Activated CD4-positive, CD25-positive, alpha-beta regulatory T cell treated with anti-CD3 and anti-CD28 coated beads, Interleukin-2, amount 50 U/mL, for 24 hours (primary cell): ENCODE results near the gene CMTM7.

ENCODE experiments used
- ATAC-seq, 2 donors: fragments of 150-1000 bp; cut with Tn5 transposase; one replicate each; pipeline ENCODE4 v1.10.0; 2021; ENCODE audit warnings: mild to moderate bottlenecking in 1 of 2, moderate library complexity in 1 of 2

The CMTM7 gene, protein sequence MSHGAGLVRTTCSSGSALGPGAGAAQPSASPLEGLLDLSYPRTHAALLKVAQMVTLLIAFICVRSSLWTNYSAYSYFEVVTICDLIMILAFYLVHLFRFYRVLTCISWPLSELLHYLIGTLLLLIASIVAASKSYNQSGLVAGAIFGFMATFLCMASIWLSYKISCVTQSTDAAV

DNA sequence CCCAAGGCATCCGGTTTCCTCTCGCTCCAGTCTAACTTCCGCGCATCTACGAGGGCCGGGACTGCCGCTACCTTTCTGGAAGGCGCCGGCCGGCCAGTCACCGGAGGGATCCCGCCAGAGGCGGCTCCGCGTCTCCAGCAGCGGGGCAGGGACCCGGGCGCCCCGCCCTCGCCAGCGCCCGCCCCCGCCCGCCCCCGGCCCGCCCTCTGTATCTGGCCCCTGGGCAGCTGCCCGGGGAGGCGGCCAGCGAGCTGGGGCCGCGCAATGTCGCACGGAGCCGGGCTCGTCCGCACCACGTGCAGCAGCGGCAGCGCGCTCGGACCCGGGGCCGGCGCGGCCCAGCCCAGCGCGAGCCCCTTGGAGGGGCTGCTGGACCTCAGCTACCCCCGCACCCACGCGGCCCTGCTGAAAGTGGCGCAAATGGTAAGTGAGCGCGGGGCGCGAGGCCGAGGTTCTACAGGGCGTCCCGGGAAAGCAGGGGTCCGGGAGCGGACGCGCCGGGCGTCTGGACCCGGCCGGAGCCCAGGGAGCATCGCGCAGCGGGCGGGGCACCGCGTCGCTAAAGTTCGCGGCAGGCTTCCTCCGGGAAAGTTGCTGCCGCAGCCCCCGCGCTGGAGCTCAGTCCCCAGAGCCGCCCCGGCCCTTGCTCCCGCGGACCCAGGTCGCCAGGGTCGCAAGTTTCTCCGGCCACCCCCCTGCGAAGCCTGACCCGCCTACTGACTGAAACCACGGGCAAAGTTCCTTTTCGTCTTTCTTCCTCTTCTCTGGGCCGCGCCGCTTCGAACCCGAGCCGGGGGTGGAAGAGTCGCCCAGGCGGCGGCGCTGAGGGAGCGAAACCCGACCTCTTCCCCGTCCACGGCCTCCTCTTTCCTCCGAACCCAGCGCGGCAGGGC lies at the start of gene CMTM7:
TSS of gene CMTM7 (plus strand) at position 211 of the 893 bp plus-strand sequence. CDS start at position 265, 54 bp downstream.
- ATAC-seq: peak; percentile 44 to 53

DNA sequence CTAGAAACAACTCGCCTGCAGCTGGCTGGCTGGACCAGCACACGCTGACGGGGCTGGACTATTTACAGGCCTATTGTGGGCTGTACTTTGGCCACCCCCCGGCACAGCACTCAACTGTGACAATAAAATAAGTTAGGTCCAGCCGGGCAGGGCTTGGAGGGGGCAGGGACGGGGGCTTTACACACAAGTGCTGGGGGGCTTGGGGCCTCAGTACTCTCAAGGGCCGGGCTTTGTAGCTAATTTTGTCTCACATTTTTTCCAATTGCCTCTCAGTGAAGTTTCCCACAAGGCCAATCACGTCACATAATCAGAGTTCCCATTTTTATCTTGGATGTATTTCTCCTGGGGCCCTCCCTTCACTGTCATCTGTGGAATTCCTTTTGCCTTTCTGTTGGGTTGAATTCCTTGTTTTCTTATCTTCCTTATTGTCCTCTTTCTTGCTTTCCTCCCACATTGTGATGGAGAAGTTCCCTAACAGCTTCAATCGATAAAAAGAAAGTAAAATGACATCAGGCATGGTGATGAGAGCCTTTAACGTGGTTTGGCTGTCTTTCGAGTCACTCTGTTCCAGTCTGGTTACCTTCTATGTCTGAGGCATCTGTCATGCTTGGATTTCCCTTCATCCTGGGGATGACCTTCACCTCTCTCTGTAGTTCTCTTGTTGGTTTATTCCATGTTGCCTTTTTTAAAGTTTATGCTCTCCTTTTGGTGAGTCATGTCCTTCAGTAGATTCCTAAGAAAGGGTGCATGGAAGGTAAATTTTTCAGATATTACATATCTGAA lies 44.1 kb upstream of the CMTM7 start:
- ATAC-seq: no peak

DNA sequence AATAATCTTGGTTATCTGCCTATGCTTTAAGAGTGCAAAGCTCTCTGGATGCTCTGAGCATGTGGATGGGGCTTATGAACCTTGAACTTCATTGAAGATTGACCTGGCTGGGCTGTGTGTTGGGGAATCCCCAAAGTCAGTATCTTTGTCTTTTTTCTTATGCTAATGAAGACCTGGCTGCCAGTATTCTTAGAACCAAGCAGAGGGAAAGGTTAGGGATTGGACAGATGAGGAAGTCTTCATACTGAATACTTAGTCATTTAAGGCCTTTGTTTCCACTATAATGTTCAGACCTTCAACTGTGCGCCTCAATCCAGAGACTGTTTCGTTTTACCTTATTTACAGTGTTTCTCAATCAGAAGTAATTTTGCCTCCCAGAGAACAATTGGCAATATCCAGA lies 42.5 kb upstream of the CMTM7 start:
- ATAC-seq: peak; percentile 51 to 64

DNA sequence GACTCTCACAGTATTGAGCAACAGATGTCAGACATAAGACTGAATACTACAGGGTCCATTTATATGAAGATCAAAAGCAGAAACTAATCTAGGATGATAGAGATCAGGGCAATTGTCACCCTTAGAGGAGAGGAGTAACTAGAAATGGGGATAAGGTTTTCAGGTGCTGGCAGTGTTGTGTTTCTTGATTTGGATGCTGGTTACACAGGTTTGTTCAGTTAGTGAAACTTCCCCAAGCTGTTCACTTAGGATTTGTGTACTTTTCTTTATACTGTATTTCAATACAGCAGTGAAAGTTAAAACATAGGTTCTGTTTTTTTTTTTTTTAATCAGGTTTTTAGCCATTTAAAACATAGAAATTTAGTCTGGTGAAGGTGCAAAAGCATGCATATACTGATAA lies 39.1 kb upstream of the CMTM7 start:
- ATAC-seq: no peak

DNA sequence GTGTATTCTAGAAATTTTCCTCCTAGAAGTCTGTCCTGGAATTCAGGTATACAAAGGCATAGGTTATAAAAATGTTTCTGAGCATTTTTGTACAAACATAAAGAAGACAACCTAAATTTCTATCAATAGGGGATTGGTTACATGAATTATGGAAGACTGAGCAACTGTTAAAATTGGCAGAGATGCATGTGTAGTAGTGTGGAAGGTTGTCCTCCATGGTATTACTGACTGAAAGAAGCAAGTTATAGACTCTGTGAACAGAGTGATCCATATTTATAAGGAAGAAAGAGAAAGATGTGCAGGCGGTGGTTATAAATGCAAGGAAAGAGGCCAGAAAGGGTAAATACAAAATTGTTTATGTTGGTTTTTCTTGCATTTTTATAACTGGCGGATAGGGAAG lies 38.3 kb upstream of the CMTM7 start:
- no peak for ATAC-seq

DNA sequence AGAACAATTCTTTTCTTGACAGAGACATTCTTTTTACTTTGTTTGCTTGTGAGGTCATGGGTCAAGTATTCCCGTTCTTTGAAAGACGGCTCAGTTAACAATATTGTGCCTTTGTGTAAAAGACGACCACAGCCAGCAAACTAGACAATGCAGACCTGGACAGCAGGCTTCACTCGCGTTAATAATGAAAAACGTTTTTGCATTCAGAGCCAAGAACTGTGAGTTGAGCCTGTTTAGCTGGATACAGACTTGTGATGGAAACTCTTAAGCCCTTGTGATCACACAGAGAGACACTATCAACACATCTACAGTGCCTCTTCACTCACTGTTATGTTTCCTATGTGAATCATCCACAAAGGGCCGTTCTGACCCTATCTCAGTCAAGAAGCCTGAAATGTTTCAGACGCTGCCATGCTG lies 37.3 kb upstream of the CMTM7 start:
- ATAC-seq: no peak

DNA sequence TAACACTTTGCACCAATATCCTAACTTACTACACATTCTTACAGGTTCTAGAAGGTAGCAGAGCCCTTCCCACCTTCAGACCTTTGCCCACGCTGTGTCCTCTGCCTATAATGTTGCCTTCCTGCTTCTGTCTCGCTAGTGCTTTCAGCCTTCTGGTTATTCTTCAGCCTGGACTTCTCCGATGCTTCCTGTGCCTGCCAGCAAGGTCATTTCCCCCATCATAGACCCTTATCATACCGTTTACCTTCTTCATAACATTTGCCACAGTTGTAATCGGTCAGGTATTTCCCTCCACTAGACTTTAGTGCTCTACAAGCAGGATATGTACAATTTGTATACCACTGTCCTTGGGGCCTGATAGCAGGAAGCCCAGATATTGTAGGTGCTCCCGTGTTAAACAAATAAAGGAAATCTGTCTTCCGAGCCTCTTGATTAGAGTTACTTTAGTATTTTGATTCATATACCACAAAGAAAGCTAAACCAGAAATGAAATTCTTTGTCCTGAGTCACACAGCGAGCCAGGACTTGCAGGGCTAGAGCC lies 35.8 kb upstream of the CMTM7 start:
- ATAC-seq: no peak

DNA sequence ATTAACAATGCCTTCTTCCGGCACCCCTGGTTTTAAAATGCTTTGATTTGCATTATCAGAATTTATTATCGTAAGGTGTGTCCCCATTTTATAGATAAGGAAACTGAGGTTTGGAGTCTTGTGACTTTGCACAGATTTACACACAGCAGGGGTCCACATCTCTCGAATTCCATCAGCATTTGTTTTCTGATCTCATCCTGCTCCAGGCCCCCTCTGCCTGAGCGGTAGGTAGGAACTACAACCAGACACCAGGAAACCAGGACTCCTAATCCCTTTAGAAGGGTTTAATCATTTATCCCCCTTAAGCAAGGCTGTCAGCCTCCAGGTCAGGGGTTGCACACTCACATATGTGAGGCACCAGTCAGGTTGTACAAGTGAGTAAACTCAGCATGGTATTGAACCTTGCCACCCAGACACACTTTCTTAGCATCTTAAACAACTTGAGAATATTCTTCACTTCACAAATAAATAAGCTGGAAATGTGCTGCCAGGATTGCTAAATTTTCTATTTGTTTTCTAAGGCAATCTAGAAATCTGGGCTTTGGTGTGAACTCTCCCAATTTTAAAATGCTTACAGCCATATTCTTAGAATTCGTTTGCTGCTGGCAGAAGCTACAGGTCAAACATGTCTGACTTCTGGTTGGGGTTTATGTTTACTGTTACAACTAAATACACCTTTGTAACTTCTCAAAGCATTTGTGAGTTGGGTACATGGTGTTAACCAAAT lies 31.7 kb upstream of the CMTM7 start:
- ATAC-seq: no peak

DNA sequence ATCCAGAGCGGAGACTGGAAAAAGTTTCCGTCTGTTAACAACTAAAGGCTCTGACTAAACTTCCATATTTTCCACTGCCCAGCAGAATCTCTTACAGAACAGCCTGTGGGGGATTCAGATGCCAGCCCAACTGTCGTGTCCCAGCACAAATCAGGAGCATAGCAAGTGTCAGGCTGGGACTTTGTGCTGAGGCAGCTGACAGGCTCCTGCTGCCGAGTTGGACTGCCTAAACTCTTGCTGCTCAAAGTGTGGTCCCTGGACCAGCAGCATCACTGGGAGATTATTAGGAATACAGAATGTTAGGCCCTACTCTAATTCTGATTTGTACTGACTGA lies 31.2 kb upstream of the CMTM7 start:
- no peak for ATAC-seq

DNA sequence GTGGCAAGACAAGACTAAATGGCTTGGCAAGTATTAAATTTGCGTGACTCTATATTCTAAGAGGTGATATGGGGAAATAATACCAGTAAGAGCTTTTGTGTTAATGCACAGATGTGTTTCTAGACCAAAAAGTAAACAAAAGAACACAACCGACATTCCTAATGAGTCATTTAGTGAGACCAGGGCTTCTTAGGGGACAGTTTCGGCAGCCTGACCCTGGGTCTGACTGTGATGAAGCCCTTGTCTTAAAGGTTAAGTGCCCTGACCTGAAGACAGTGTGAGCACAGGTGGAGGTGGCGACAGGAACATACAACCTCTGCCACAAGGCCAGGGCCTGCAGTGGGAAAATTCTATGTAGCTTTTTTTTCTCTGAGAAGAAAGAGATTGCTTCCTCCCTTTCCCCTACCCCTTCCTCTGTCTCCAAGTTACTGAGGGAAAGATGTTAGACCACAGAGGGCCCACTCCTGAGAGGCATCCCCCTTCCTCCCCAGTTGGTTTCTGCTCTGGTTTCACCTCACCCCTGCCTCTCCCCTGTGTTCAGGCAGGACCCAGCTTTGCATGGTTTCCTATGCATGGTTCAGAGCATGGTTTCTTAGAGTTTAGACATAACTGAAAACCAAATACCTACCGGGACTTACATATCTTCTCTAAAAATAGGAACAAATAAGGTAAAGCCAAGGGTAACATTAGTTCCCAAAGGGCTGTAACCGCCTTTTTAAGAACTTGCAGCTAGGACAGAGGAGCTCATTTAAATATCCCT lies 24.8 kb upstream of the CMTM7 start:
- ATAC-seq: no peak

DNA sequence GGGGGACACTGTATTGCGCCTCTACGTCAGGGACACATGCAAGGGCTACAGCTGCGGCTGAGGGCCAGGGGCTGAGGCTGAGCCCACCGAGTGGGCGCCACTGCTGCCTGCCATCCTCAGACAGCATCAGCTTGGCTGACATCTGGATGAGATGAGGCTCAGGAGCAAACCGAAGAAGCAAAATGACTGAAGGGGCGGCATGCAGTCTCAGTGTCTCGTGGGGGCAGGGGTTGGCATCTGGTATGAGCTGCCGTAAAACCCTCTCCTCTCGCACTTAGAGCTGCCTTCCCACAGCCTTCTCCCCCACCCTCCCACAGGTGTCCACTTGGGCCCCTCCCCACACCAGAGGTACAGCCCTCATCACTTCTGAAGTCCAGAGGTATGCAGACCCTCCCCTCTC lies 24.2 kb upstream of the CMTM7 start:
- no peak for ATAC-seq

DNA sequence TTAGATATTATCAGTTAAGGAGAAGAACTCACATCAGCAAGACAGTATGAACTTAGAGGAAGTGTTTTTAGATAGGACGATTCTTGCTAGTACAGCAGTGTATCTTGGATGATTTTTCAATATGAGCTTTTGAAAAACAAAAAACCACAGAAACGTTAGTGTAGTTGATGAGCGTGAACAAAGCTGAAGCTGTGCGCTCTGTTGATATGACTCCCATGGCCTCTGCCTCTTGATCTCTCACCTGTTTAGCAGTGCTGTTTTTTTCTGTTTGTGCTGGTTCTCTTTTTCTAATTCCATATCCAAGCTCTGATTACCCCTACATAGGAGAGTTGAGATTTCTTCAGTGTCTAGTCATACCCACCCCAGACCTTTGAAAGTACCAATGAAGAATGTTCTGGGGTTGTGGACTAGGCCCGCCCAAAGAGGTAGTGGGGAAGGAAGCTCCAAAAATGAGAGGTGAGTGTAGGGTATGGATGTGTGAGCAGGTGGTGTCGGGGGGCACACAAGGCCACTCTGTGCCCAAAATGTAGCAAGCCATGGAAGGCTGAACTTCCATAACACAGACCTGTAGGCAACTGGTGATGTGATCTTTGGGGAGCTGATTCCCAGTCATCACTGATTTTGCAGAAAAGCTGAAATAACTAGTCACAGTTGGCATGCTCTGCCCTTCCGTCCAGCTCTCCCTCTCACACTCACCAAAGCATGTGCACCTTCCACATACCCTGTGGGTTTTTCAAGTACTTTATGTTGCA lies 20.0 kb upstream of the CMTM7 start:
- peak; percentile 61 to 62 for ATAC-seq

DNA sequence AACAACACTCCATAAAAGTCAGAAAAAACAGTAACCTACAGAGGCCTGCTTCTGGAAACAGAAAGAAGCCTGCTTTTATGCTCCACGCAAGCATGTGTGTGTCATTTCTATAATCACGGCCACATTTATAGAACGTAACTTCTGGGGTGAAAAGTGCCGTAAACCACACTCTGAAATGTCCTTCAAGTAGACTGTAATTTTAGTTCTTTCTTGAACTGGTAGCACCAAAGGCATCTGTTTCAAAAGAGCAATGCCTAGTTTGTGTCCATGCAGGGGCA lies 19.5 kb upstream of the CMTM7 start:
- ATAC-seq: peak; percentile 37 to 39

DNA sequence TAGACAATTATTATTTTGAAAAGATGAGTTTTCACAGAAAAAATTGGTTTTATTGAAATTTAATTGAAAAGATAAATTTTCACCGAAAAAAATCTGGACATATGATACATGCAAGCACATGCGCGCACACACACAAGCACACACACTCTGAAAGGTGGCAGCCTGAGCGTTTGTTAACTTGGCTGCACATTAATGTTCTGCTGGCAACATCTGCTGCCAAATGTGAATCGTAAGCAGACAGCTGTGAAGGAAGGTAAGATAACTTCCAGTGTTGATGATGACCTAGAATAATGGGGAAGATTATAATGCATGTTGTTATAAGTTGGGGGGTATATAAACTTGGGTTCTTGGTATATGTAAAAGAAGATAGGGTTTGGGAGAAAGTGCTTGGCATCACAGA lies 18.4 kb upstream of the CMTM7 start:
- no peak for ATAC-seq

DNA sequence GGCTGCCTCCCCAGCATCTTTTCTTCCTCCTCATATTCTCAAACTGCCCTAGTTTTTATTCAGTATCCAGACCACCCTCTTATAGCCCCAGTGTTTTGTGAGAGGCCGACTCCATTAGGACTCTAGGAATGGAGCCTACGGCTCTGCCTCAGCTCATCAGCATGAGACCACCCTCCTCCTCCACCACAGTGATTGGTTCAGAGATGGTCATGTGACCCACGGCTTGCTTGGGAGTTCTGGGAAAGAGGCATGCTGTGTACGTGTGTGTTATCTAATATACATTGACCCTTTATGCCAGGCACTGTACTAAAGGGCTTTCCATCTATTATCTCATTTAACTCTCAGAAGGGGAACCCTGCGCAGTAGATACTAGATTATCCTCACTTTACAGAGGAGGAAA lies 17.8 kb upstream of the CMTM7 start:
- ATAC-seq: no peak

DNA sequence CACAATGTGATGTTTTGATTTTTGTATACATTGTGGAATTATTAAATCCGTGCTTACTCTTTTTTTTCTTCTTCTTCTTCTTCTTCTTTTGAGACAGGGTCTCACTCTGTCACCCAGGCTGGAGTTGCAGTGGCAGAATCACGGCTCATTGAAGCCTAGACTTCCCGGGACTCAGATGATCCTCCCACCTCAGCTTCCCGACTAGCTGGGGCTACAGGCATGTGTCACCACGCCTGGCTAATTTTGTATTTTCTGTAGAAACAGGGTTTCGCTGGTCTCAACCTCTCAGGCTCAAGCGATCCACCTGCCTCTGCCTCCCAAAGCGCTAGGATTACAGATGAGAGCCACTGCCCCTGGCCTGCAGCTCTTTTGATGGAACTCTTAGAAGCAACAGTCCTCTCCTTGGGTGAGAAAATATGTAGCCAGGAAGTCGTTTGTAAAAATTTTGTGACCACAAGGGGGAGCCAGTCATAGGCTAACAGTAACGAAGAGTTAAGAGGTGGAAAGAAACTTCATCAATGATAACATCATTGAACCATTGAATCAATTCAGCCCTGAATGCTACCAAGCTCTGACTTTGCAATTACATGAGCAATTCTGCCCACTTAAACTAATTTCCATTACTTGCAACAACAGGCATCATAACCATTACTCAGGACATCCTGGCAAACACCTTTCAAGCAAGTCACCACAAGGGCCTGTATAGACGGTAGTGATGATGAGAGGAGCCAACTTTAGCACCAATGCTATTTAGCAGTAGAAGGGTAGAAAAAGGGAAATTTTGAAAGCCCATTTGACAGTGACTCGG lies 16.7 kb upstream of the CMTM7 start:
- ATAC-seq: peak; percentile 64 to 75

DNA sequence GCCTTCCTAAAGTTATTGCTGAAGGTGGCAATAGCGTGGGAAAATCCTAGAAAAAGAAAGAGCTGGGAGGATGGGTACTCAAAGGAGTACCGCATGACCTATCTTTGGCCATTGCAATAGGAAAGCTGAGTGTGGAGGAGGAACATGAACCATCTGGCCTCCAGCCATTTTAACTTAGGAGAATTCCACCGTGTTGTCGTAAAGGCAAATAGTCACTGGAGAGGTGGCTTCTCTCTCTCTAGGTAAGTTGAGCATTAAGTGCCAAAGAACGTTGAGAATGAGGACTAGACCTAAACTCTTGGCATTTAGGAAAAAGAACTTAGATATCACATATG lies 16.1 kb upstream of the CMTM7 start:
- no peak for ATAC-seq

DNA sequence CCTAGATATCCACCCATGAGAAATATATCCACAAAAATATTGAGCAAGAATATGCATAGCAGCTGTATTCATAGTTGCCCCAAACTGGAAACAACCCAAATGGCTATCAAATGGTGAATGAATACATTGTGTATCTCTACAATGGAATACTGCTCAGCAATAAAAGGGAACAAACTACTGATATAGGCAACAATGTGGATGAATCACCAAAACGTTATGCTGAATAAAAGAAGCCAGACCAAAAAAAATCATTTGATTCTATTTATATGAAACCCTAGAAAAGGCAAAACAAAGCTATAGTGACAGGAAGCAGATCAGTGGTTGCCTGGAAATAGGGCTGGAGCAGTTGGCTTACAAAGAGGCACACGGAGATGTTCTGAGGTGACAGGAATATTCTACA lies 15.5 kb upstream of the CMTM7 start:
- ATAC-seq: no peak

DNA sequence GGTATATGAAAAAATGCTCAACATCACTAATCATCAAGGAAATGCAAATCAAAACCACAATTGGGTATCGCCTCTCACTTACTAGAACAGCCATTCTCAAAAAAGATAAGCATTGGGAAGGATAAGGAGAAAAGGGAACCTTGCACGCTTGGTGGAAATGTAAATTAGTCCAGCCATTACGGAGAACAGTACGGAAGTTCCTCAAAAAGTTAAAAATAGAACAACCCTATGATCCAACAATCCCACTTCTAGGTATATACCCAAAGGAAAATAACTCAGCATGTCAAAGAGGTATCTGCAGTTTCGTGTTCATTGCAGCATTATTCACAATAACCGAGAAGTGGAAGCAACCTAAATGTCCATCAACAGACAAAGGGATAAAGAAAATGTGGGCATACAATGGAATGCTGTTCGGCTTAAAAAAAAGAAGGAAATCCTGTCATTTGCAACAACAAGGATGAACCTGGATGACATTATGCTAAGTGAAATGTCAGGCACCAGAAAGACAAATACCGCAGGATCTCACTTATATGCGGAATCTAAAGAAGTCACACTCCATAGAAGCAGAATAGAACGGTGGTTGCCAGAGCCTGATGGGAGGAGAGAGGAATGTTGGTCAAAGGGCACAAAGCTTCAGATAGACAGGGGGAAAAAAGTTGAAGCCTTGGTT lies 11.7 kb upstream of the CMTM7 start:
- no peak for ATAC-seq

DNA sequence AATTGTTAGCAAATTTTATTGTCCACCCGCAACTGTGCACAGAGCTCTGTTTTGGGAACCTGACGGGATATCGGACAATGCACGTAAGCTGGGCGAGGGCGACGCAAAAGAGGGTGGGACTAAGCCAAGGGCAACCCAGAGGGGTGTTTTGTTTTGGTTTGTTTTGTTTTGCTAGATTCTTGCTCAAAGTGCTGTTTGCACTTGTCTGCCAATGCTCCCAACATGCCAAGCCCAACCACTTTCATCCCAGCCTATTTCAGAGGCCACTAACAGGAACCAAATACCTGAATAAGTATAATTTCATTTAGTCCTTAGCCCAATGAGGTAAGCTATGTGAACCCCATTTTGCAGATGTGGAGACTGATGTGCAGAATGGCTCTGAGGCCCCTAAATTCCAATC lies 9.7 kb upstream of the CMTM7 start:
- no peak for ATAC-seq
